ENCODE data around the gene KCNJ16. TPM values are rescaled to one million over a fixed set of nuclear protein-coding genes. Genes with fewer than 3 reads are reported as not detected.
"Not testable (repeated sequence)": the region's sequence is repeated elsewhere in the genome, so short reads cannot be mapped to it uniquely, and the experiment has no call there.

Gene KCNJ16
- total RNA-seq, 1 experiment from 2014 or later, result not detected

GRCh38 chr17:70040336-70040735 is 34.7 kb upstream of the KCNJ16 start:
- no peak for TF ChIP-seq CTCF (IDR thresholded peaks at IDR 0.05; ENCODE audit: unreplicated experiment)
- no peaks in the 10 kb centered on the region for H3K4me1 Mint-ChIP-seq (ENCODE audit: low read depth, unreplicated experiment)
- CTCF ChIA-PET, result interaction anchor here (0.6 kb wide), 1 partner anchor 429 kb away, joined by 3 read pairs; no protein-coding TSS in a partner anchor
- H3K27me3 Mint-ChIP-seq (ENCODE audit: unreplicated experiment), result no peaks in the 10 kb centered on the region
- no peaks in the 10 kb centered on the region for H3K36me3 Mint-ChIP-seq (ENCODE audit: insufficient read depth, unreplicated experiment)
- no peak overlapping the region for H3K4me3 Mint-ChIP-seq (ENCODE audit: low read depth, unreplicated experiment)
- H3K9me3 Mint-ChIP-seq (ENCODE audit: low read depth, unreplicated experiment), result peaks cover 12% of the 10 kb centered on the region
- no peak for DNase-seq
- H3K27ac Mint-ChIP-seq (ENCODE audit: unreplicated experiment), result no peak overlapping the region
- intact Hi-C loops (cut with micrococcal nuclease; ENCODE audit: unreplicated experiment), result no loop called here
- BruUV-seq (replicated peaks), result no TSS peak

- H3K36me3 Mint-ChIP-seq (ENCODE audit: insufficient read depth, unreplicated experiment), result no peaks in the 10 kb centered on the region
- no peak for TF ChIP-seq CTCF (IDR thresholded peaks at IDR 0.05; ENCODE audit: unreplicated experiment)
- H3K9me3 Mint-ChIP-seq (ENCODE audit: low read depth, unreplicated experiment), result peaks cover 12% of the 10 kb centered on the region
- no peak overlapping the region for H3K27ac Mint-ChIP-seq (ENCODE audit: unreplicated experiment)
- intact Hi-C loops (cut with micrococcal nuclease; ENCODE audit: unreplicated experiment), result no loop called here
- CTCF ChIA-PET, result no interaction called here
- no peaks in the 10 kb centered on the region for H3K4me1 Mint-ChIP-seq (ENCODE audit: low read depth, unreplicated experiment)
- no peaks in the 10 kb centered on the region for H3K27me3 Mint-ChIP-seq (ENCODE audit: unreplicated experiment)
- no peak overlapping the region for H3K4me3 Mint-ChIP-seq (ENCODE audit: low read depth, unreplicated experiment)
- no peak for DNase-seq
- BruUV-seq (replicated peaks), result no TSS peak
Measured at GRCh38 chr17:70041061-70041460, 34.0 kb upstream of the KCNJ16 start.

GRCh38 chr17:70041540-70041939 is 33.5 kb upstream of the KCNJ16 start:
- CTCF ChIA-PET, result no interaction called here
- Mint-ChIP-seq H3K9me3 (ENCODE audit: low read depth, unreplicated experiment) (peaks cover 16% of the 10 kb centered on the region), H3K4me1 (ENCODE audit: low read depth, unreplicated experiment) (no peaks in the 10 kb centered on the region), H3K4me3 (ENCODE audit: low read depth, unreplicated experiment) (no peak overlapping the region), H3K27me3 (ENCODE audit: unreplicated experiment) (no peaks in the 10 kb centered on the region), H3K36me3 (ENCODE audit: insufficient read depth, unreplicated experiment) (no peaks in the 10 kb centered on the region), H3K27ac (ENCODE audit: unreplicated experiment) (no peak overlapping the region)
- intact Hi-C loops (cut with micrococcal nuclease; ENCODE audit: unreplicated experiment), result no loop called here
- no TSS peak for BruUV-seq (replicated peaks)
- DNase-seq, result no peak
- no peak for TF ChIP-seq CTCF (IDR thresholded peaks at IDR 0.05; ENCODE audit: unreplicated experiment)

- H3K9me3 Mint-ChIP-seq (ENCODE audit: low read depth, unreplicated experiment), result peaks cover 15% of the 10 kb centered on the region
- H3K4me1 Mint-ChIP-seq (ENCODE audit: low read depth, unreplicated experiment); H3K27me3 Mint-ChIP-seq (ENCODE audit: unreplicated experiment); H3K4me3 Mint-ChIP-seq (ENCODE audit: low read depth, unreplicated experiment); H3K27ac Mint-ChIP-seq (ENCODE audit: unreplicated experiment); CTCF ChIA-PET; DNase-seq; H3K36me3 Mint-ChIP-seq (ENCODE audit: insufficient read depth, unreplicated experiment); BruUV-seq (replicated peaks); intact Hi-C loops (cut with micrococcal nuclease; ENCODE audit: unreplicated experiment): not testable (repeated sequence)
Measured at GRCh38 chr17:70045780-70046179, 29.2 kb upstream of the KCNJ16 start.

- intact Hi-C loops (cut with micrococcal nuclease; ENCODE audit: unreplicated experiment), result no loop called here
- H3K4me3 Mint-ChIP-seq (ENCODE audit: low read depth, unreplicated experiment), result no peak overlapping the region
- no peaks in the 10 kb centered on the region for H3K36me3 Mint-ChIP-seq (ENCODE audit: insufficient read depth, unreplicated experiment)
- H3K9me3 Mint-ChIP-seq (ENCODE audit: low read depth, unreplicated experiment), result peaks cover 9% of the 10 kb centered on the region
- CTCF ChIA-PET, result no interaction called here
- no peak overlapping the region for H3K27ac Mint-ChIP-seq (ENCODE audit: unreplicated experiment)
- H3K27me3 Mint-ChIP-seq (ENCODE audit: unreplicated experiment), result no peaks in the 10 kb centered on the region
- no TSS peak for BruUV-seq (replicated peaks)
- no peak for DNase-seq
- no peak for TF ChIP-seq CTCF (IDR thresholded peaks at IDR 0.05; ENCODE audit: unreplicated experiment)
- no peaks in the 10 kb centered on the region for H3K4me1 Mint-ChIP-seq (ENCODE audit: low read depth, unreplicated experiment)
Measured at GRCh38 chr17:70047619-70048419, 27.2 kb upstream of the KCNJ16 start.

All from Calu3 (cell line).